ENCODE results near the gene ADSS1.

- no peak for TF ChIP-seq POLR2A (IDR thresholded peaks at IDR 0.05)
- no peak for TF ChIP-seq EP300 (IDR thresholded peaks at IDR 0.05)
- TF ChIP-seq CTCF (IDR thresholded peaks at IDR 0.05) = no peak
- TF ChIP-seq POLR2AphosphoS5 (IDR thresholded peaks at IDR 0.05) = no peak
These were observed 45.7 kb upstream of the ADSS1 start for GRCh38 chr14:104678346-104678745.
